ENCODE results near the gene SLC35F3. TPM values are rescaled to one million over a fixed set of nuclear protein-coding genes. Genes with fewer than 3 reads are reported as not detected.

Gene SLC35F3
- total and polyA plus RNA-seq, 9 donors = 0.04 to 0.69 (median 0.17) TPM; not detected in 3

- H3K4me3 ChIP-seq = no peak overlapping the region
- H3K27me3 ChIP-seq = no peaks in the 10 kb centered on the region
- DNase-seq = no peak
- no peaks in the 10 kb centered on the region for H3K9me3 ChIP-seq
- intact Hi-C loops (cut with DNase I) = no loop called here
- H3K36me3 ChIP-seq = no peaks in the 10 kb centered on the region
- H3K27ac ChIP-seq = no peak overlapping the region
- WGBS, 3 donors = 84 to 90% (median 87%) methylated on average over 5 of the region's 5 CpGs
- H3K4me1 ChIP-seq (ENCODE audit: insufficient read depth) = no peaks in the 10 kb centered on the region
- TF ChIP-seq POLR2A (IDR thresholded peaks at IDR 0.05) = no peak
- TF ChIP-seq, protein P1, sequence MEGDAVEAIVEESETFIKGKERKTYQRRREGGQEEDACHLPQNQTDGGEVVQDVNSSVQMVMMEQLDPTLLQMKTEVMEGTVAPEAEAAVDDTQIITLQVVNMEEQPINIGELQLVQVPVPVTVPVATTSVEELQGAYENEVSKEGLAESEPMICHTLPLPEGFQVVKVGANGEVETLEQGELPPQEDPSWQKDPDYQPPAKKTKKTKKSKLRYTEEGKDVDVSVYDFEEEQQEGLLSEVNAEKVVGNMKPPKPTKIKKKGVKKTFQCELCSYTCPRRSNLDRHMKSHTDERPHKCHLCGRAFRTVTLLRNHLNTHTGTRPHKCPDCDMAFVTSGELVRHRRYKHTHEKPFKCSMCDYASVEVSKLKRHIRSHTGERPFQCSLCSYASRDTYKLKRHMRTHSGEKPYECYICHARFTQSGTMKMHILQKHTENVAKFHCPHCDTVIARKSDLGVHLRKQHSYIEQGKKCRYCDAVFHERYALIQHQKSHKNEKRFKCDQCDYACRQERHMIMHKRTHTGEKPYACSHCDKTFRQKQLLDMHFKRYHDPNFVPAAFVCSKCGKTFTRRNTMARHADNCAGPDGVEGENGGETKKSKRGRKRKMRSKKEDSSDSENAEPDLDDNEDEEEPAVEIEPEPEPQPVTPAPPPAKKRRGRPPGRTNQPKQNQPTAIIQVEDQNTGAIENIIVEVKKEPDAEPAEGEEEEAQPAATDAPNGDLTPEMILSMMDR (IDR thresholded peaks at IDR 0.05) = no peak
- TF ChIP-seq EP300 (IDR thresholded peaks at IDR 0.05) = no peak
Measured at GRCh38 chr1:234264832-234265231, 360.4 kb downstream of the SLC35F3 start.

DNA sequence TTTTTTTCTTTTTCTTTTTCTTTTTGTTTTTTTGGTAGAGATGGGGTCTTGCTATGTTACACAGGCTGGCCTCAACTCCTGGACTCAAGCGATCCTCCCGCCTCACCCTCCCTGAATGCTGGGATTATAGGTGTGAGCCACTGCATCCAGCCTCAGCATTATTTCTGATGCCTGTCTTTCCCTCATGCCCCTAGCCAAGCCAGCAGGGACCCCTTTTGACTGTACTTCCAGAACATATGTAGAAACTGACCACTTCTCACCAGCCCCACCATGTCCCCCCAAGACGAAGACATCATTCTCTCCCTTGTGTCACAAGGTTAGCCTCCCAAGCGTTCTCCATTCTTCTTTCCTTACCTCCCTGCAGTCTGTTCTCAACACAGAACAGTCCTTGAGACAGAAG, 360.8 kb downstream of the SLC35F3 start:
- H3K36me3 ChIP-seq = no peaks in the 10 kb centered on the region

DNA sequence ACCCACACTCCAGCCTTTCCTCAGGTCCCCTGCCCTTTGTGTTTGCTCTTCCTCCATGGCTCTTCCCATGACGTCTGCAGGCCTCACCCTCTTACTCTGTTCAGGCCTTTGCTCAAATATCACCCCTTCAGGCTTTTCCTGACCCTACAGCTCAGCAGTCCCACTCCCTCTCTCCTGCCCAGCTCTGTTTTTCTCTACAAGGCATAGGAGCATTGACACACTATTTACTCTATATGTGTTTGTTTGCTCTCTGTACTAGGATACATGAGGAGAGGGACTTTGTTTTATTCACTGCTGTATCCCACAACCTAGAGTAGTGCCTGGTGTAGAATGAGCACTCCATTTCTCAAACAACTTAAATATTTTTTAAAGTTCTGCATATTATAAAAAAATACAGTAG, 361.4 kb downstream of the SLC35F3 start:
- Histone ChIP-seq H3K27me3 (no peaks in the 10 kb centered on the region), H3K27ac (no peak overlapping the region), H3K9me3 (no peaks in the 10 kb centered on the region), H3K4me3 (no peak overlapping the region), H3K4me1 (ENCODE audit: insufficient read depth) (no peaks in the 10 kb centered on the region), H3K36me3 (no peaks in the 10 kb centered on the region)
- TF ChIP-seq EP300 (IDR thresholded peaks at IDR 0.05) (no peak), POLR2A (IDR thresholded peaks at IDR 0.05) (no peak)
- intact Hi-C loops (cut with DNase I) = no loop called here
- no peak for DNase-seq
- WGBS, 3 donors = 22 to 33% (median 29%) methylated on average over 1 of the region's 1 CpG

More for the DNA sequence above, 360.8 kb downstream of the SLC35F3 start:
- no peak for DNase-seq
- intact Hi-C loops (cut with DNase I) = no loop called here
- H3K4me1 ChIP-seq (ENCODE audit: insufficient read depth) = no peaks in the 10 kb centered on the region
- no peaks in the 10 kb centered on the region for H3K27me3 ChIP-seq
- no peak overlapping the region for H3K4me3 ChIP-seq
- TF ChIP-seq POLR2A (IDR thresholded peaks at IDR 0.05) = no peak
- TF ChIP-seq, protein P1 (IDR thresholded peaks at IDR 0.05) = no peak
- WGBS, 3 donors = 80 to 93% (median 91%) methylated on average over 4 of the region's 4 CpGs
- no peaks in the 10 kb centered on the region for H3K9me3 ChIP-seq
- H3K27ac ChIP-seq = no peak overlapping the region

- Histone ChIP-seq H3K27me3 (no peaks in the 10 kb centered on the region), H3K4me1 (ENCODE audit: insufficient read depth) (no peaks in the 10 kb centered on the region), H3K4me3 (no peak overlapping the region), H3K27ac (no peak overlapping the region), H3K36me3 (no peaks in the 10 kb centered on the region), H3K9me3 (no peaks in the 10 kb centered on the region)
- TF ChIP-seq EP300 (IDR thresholded peaks at IDR 0.05) (no peak), POLR2A (IDR thresholded peaks at IDR 0.05) (no peak)
- TF ChIP-seq, protein P1 (IDR thresholded peaks at IDR 0.05) = no peak
- DNase-seq = no peak
- intact Hi-C loops (cut with DNase I) = no loop called here
- WGBS, 3 donors = 58 to 77% (median 61%) methylated on average over 2 of the region's 2 CpGs
Measured at GRCh38 chr1:234270093-234270492, 365.6 kb downstream of the SLC35F3 start.

- no peak overlapping the region for H3K4me3 ChIP-seq
- no peaks in the 10 kb centered on the region for H3K9me3 ChIP-seq
- TF ChIP-seq, protein P1 (IDR thresholded peaks at IDR 0.05) = no peak
- TF ChIP-seq POLR2A (IDR thresholded peaks at IDR 0.05) = no peak
- TF ChIP-seq EP300 (IDR thresholded peaks at IDR 0.05) = no peak
- 61 to 67% (median 66%) methylated on average over 6 of the region's 6 CpGs for WGBS, 3 donors
- intact Hi-C loops (cut with DNase I) = no loop called here
- no peak overlapping the region for H3K27ac ChIP-seq
- no peaks in the 10 kb centered on the region for H3K36me3 ChIP-seq
- no peaks in the 10 kb centered on the region for H3K4me1 ChIP-seq (ENCODE audit: insufficient read depth)
- H3K27me3 ChIP-seq = no peaks in the 10 kb centered on the region
- DNase-seq = no peak
Measured at GRCh38 chr1:234270581-234271242, 366.2 kb downstream of the SLC35F3 start.

Measured in ovary (tissue), 9 donors.